Loucy (cell line): ENCODE results near the gene GID8.

ENCODE experiments used
- EZH2phosphoT487 ChIP-seq: fragments of 200-600 bp; IDR thresholded peaks from 2 replicates; pipeline ENCODE4 v1.6.1; 2018; ENCODE audit warnings: antibody characterized with exemption, mild to moderate bottlenecking, moderate library complexity, borderline replicate concordance
- TF ChIP-seq, protein P1 (sequence below): fragments of 200-600 bp; sonication (generic); conservative IDR thresholded peaks from 2 replicates; pipeline ENCODE4 v1.5.1; 2014; ENCODE audit warnings: mild to moderate bottlenecking, antibody characterized with exemption, low read length

DNA sequence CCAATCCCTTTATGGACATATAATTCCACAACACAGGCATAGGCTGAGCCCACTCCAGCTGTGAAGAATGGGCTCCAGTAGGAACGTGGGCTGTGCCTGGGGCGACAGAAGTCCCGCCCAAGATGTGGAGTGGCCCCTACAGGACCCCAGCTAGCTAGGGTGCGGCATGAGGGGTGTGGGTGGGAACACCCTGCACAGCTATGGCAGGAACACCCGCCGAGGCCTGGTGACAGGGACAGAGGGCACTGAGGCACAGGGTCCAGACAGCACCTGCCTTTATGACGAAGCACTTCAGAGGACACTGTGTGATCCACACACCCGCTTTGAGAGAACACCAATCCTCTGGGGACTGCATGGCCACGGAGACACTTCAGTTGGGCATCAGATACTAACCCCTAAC, 48.1 kb upstream of the GID8 start:
- no peak for TF ChIP-seq EZH2phosphoT487
- TF ChIP-seq, protein P1, sequence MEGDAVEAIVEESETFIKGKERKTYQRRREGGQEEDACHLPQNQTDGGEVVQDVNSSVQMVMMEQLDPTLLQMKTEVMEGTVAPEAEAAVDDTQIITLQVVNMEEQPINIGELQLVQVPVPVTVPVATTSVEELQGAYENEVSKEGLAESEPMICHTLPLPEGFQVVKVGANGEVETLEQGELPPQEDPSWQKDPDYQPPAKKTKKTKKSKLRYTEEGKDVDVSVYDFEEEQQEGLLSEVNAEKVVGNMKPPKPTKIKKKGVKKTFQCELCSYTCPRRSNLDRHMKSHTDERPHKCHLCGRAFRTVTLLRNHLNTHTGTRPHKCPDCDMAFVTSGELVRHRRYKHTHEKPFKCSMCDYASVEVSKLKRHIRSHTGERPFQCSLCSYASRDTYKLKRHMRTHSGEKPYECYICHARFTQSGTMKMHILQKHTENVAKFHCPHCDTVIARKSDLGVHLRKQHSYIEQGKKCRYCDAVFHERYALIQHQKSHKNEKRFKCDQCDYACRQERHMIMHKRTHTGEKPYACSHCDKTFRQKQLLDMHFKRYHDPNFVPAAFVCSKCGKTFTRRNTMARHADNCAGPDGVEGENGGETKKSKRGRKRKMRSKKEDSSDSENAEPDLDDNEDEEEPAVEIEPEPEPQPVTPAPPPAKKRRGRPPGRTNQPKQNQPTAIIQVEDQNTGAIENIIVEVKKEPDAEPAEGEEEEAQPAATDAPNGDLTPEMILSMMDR = no peak
